H1 (cell line): ENCODE results near the gene MB. TPM values are rescaled to one million over a fixed set of nuclear protein-coding genes. Genes with fewer than 3 reads are reported as not detected.

Source experiments
- BCL11A ChIP-seq, 2 experiments: IDR thresholded peaks; one replicate each; pipeline ENCODE4 v1.6.1; 2011; ENCODE audit warnings: low read depth in 2 of 2, low read length in 2 of 2, mild to moderate bottlenecking in 2 of 2
- CHD7 ChIP-seq: fragments of 300-600 bp; sonication (generic); IDR thresholded peaks from 2 replicates; pipeline ENCODE4 v1.7.1; 2012; ENCODE audit warnings: low read length, moderate library complexity, mild to moderate bottlenecking, inconsistent platforms; ENCODE audit not compliant: insufficient replicate concordance
- GTF2F1 ChIP-seq: IDR thresholded peaks from 2 replicates; pipeline ENCODE4 v1.6.1; 2012; ENCODE audit warnings: low read depth, low read length, improper control_type of control experiment, borderline replicate concordance
- POLR2A ChIP-seq, 2 experiments: IDR thresholded peaks; 1 replicate in 1 of 2; 2 replicates in 1 of 2; pipeline ENCODE4 v1.6.1; 2011; ENCODE audit warnings: low read depth in 2 of 2, low read length in 2 of 2, mild to moderate bottlenecking in 2 of 2; ENCODE audit errors: control extremely low read depth in 1 of 2
- TBP ChIP-seq: IDR thresholded peaks from 2 replicates; pipeline ENCODE4 v1.6.1; 2011; ENCODE audit warnings: low read depth, low read length, improper control_type of control experiment
- TCF12 ChIP-seq: IDR thresholded peaks from 2 replicates; pipeline ENCODE4 v1.6.1; 2011; ENCODE audit warnings: low read depth, mild to moderate bottlenecking, low read length
- YY1 ChIP-seq: IDR thresholded peaks from 2 replicates; pipeline ENCODE4 v1.6.1; 2011; ENCODE audit warnings: low read depth, mild to moderate bottlenecking, low read length
- polyA plus RNA-seq, 7 experiments: library from polyadenylated mRNA; depleted of rRNA in 3 of 7; stranded (reverse) in 5 of 7; unstranded in 2 of 7; fragments of >200 nt in 5 of 7; fragments of 200-250 nt in 2 of 7; gene quantifications; 1 replicate in 5 of 7; 2 replicates in 1 of 7; 4 replicates in 1 of 7; pipeline versions ENCODE4 v1.2.1 to v1.2.3, GENCODE V29; 2011 to 2013; ENCODE audit warnings: missing spikeins in 2 of 7, mixed read lengths in 2 of 7
- total RNA-seq: library from RNA; stranded (reverse); fragmentation: NEBNext Ultra II Directional; extraction: Animal tissue kit (Norgen Biotek cat#: 25700); gene quantifications from 2 replicates; pipeline ENCODE4 v1.2.1, GENCODE V29; 2021

MB gene
- total and polyA plus RNA-seq, 2 of the 8 experiments (the other 6 are each of a cell fraction or from before 2014, with no cell fraction given) = 1.5 TPM; not detected in 1

- TF ChIP-seq CHD7 (no peak), YY1 (0 out of 2 replicates have a peak, but pooled peaks have one; percentile 13), POLR2A (IDR thresholded peaks at IDR 0.05; ENCODE audit: control extremely low read depth in 1 of 2, low read depth in 2 of 2, low read length in 2 of 2) (no peak), GTF2F1 (no peak), TBP (no peak), TCF12 (no peak), BCL11A (IDR thresholded peaks at IDR 0.05; ENCODE audit: low read depth in 2 of 2, low read length in 2 of 2) (no peak)
Observed at GRCh38 chr22:35625763-35626432, 8.8 kb upstream of the MB start (continued).
